Psoas muscle (tissue), 8 donors: ENCODE results near the gene ADGRF3. TPM values are rescaled to one million over a fixed set of nuclear protein-coding genes. Genes with fewer than 3 reads are reported as not detected.

Experiments used
- ATAC-seq, 4 donors: fragments of 200-7000 bp; cut with Tn5 transposase; one replicate each; pipeline ENCODE4 v1.9.1; 2020; ENCODE audit warnings: moderate library complexity in 3 of 4, mild to moderate bottlenecking in 2 of 4
- DNase-seq, 2 donors: peaks; one replicate each; pipeline ENCODE4 v3.0.0-alpha.2; 2020
- H3K27ac ChIP-seq: fragments of 200-600 bp; one replicate; pipeline ENCODE4 v1.8.0; 2022
- H3K27me3 ChIP-seq, 3 donors: fragments of 200-600 bp in 1 of 3; one replicate each; pipeline versions ENCODE4 v1.6.1 to v1.8.0; 2013 to 2022; ENCODE audit warnings: low read length in 2 of 3, mild to moderate bottlenecking in 2 of 3, moderate library complexity in 1 of 3; ENCODE audit not compliant: insufficient read depth in 3 of 3
- H3K36me3 ChIP-seq, 2 donors: fragments of 200-600 bp in 1 of 2; one replicate each; pipeline versions ENCODE4 v1.6.1 to v1.8.0; 2013 to 2022; ENCODE audit warnings: low read depth in 1 of 2, mild to moderate bottlenecking in 1 of 2, moderate library complexity in 1 of 2; ENCODE audit not compliant: insufficient read depth in 1 of 2
- H3K4me1 ChIP-seq: fragments of 200-600 bp; one replicate; pipeline ENCODE4 v1.8.0; 2022
- H3K4me3 ChIP-seq: fragments of 200-600 bp; one replicate; pipeline ENCODE4 v1.8.0; 2022; ENCODE audit warnings: mild to moderate bottlenecking
- H3K9me3 ChIP-seq: fragments of 200-600 bp; one replicate; pipeline ENCODE4 v1.8.0; 2022
- CTCF ChIP-seq: fragments of 200-600 bp; IDR thresholded peaks from one replicate; pipeline ENCODE4 v1.8.0; 2022; ENCODE audit warnings: antibody characterized with exemption
- WGBS, 3 donors: extraction: QIAGEN DNeasy Blood & Tissue Kit; methylation state at CpG; one replicate each; pipeline versions ENCODE4 v1.1.6 to v1.1.7; 2013; 5-methylcytosine and 5-hydroxymethylcytosine counted together
- intact Hi-C, 2 donors: fragments of 100-400 bp; cut with DNase I; formaldehyde crosslinking; loops; one replicate each; pipeline versions ENCODE4 v1.11.0 to v1.14.2; 2022
- polyA plus RNA-seq, 3 donors: library from polyadenylated mRNA; stranded (reverse); fragments of 200-250 nt; gene quantifications; one replicate each; pipeline ENCODE4 v1.2.3, GENCODE V29; 2013
- total RNA-seq, 4 donors: library from RNA; stranded (reverse); fragmentation: NEBNext Ultra II Directional in 2 of 4; extraction: Animal tissue kit (Norgen Biotek cat#: 25700) in 2 of 4; gene quantifications; one replicate each; pipeline versions ENCODE4 v1.2.1 to v1.2.4, GENCODE V29; 2021 to 2023
- donor health status: healthy with polysubstance abuse.
- donor health status: DM: no; HTN: no; CAD: no; lungs with moderate emphysema.
- donor health status: Bipolar disorder and iron deficiency.
- donor health status: healthy.
- donor health status: DM: yes; HTN: yes; CAD: no.
- donor health status: DM: no; HTN: no; CAD: no.
- donor health status: DM: no; HTN: no; CAD: no.
- donor health status: DM: yes; HTN: yes; CAD: no.

The ADGRF3 gene
- total and polyA plus RNA-seq, 7 donors: 0.03 to 0.48 (median 0.18) TPM; not detected in 3

GRCh38 chr2:26345283-26345544 is 1.4 kb downstream of the ADGRF3 start:
- intact Hi-C loops: loop anchor here in 1 of 2 donors (5.0 kb wide), 1 partner anchor 157 kb away; no protein-coding TSS in a partner anchor
- Histone ChIP-seq H3K36me3 (no peaks in the 10 kb centered on the region), H3K27ac (peak overlapping the region; percentile 93), H3K9me3 (no peaks in the 10 kb centered on the region), H3K27me3 (no peaks in the 10 kb centered on the region), H3K4me3 (peak overlapping the region; percentile 91), H3K4me1 (peaks cover 29% of the 10 kb centered on the region)
- no peak for TF ChIP-seq CTCF
- ATAC-seq (no peak), DNase-seq (no peak)
- WGBS, 3 donors: 0 to 1% (median 0%) methylated on average over 9 of the region's 9 CpGs

DNA sequence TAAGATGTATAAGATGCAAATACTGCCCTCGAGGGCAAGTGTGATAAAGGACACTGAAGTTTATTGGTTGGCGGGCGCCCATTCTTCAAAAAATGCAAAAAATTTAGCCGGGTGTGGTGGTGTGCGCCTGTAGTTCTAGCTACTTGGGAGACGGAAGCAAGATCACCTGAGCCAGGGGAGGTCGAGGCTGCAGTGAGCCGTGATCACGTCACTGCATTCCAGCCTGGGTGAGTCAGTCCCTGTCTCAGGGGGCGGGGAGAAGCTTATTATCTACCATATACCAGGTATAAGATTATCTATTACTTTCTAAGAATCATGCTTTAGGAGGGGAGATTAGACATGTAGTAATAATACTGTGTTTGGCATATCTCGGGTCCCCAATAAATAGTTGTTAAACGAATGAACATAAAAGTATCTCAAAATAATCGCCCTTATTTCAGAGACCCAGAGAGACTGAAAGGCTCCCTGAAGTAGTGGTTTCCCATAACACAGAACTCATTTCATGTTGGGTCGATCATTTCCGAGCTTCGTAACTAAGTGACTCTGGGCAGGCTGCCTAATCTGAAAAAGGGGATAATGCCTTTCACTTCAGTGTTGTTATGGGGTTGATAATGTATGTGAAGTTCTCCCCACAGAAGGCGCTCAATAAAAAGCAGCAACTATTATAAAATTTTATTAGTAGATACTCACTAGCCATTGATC is 1.9 kb downstream of the ADGRF3 start:
- no peak for ATAC-seq
- Histone ChIP-seq H3K4me3 (peak overlapping the region; percentile 91), H3K9me3 (no peaks in the 10 kb centered on the region), H3K27me3 (no peaks in the 10 kb centered on the region), H3K27ac (peak overlapping the region; percentile 93), H3K4me1 (peaks cover 26% of the 10 kb centered on the region), H3K36me3 (no peaks in the 10 kb centered on the region)
- TF ChIP-seq CTCF: no peak
- DNase-seq: no peak
- intact Hi-C loops: loop anchor here in 1 of 2 donors (5.0 kb wide), 1 partner anchor 158 kb away; no protein-coding TSS in a partner anchor
- WGBS, 3 donors: 44% methylated on average over 17 of the region's 17 CpGs

DNA sequence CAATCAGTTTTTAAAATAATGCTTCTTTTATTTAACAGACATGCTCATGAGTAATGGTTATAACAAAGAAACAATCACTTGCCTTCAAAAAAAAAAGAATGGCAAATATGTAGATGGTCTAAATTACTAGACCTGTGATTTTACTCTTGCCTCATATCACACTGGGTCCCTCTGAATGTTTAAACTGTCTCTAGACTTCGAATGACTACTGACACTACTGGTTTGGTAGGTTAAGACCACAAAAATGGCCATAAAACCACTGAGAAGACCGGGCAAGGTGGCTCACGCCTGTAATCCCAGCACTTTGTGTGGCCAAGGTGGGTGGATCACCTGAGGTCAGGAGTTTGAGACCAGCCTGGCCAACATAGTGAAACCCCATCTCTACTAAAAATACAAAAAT is 5.8 kb downstream of the ADGRF3 start:
- H3K4me1 ChIP-seq: peaks cover 8% of the 10 kb centered on the region
- no peak for TF ChIP-seq CTCF
- WGBS, 3 donors: 90 to 96% (median 95%) methylated on average over 3 of the region's 3 CpGs

GRCh38 chr2:26337298-26337697 is 9.3 kb downstream of the ADGRF3 start:
- 95 to 100% (median 96%) methylated on average over 2 of the region's 2 CpGs for WGBS, 3 donors
- H3K36me3 ChIP-seq: no peaks in the 10 kb centered on the region
- no peaks in the 10 kb centered on the region for H3K27me3 ChIP-seq
- H3K4me1 ChIP-seq: no peaks in the 10 kb centered on the region
- DNase-seq: no peak
- ATAC-seq: no peak
- no peak for TF ChIP-seq CTCF
- intact Hi-C loops: no loop called here
- no peak overlapping the region for H3K4me3 ChIP-seq
- no peaks in the 10 kb centered on the region for H3K9me3 ChIP-seq
- no peak overlapping the region for H3K27ac ChIP-seq

More for the DNA sequence above, 5.8 kb downstream of the ADGRF3 start:
- no peaks in the 10 kb centered on the region for H3K36me3 ChIP-seq
- H3K9me3 ChIP-seq: no peaks in the 10 kb centered on the region
- no peak for DNase-seq
- H3K4me3 ChIP-seq: no peak overlapping the region
- ATAC-seq: no peak
- no peak overlapping the region for H3K27ac ChIP-seq
- intact Hi-C loops: no loop called here
- H3K27me3 ChIP-seq: no peaks in the 10 kb centered on the region

DNA sequence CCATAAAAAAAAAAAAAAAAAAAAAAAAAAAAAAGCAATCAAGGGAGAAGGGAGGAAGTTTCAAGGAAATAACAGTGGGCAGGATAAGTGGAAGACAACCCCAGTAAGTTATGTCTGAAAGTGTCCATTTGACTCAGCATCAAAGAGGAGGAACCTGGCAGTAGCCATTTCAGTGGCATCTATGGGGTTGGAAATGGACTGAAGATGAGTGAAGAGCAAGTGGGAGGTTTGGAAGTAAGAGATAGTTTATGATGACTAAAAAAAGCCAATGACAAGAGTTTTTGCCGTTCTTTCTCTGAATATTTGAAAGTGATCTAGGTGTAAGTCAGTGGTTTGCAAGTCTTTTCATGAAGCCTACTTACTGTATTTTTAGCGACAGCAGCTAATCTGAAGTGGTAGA is 9.9 kb downstream of the ADGRF3 start:
- DNase-seq: no peak
- no peak for ATAC-seq
- Histone ChIP-seq H3K4me1 (no peaks in the 10 kb centered on the region), H3K27ac (no peak overlapping the region), H3K36me3 (no peaks in the 10 kb centered on the region), H3K27me3 (no peaks in the 10 kb centered on the region), H3K4me3 (no peak overlapping the region), H3K9me3 (no peaks in the 10 kb centered on the region)
- intact Hi-C loops: no loop called here
- 92 to 96% (median 93%) methylated on average over 2 of the region's 2 CpGs for WGBS, 3 donors
- TF ChIP-seq CTCF: no peak
